GM21515 (cell line): ENCODE measurements around the gene ADAMTS6.

Experiments
- ATAC-seq: cut with Tn5 transposase; IDR thresholded peaks from one replicate; pipeline ENCODE4 v1.9.1; 2021; ENCODE audit not compliant: unreplicated experiment

Gene ADAMTS6

GRCh38 chr5:65111961-65112658 lies 369.6 kb downstream of the ADAMTS6 start:
- no peak for ATAC-seq

DNA sequence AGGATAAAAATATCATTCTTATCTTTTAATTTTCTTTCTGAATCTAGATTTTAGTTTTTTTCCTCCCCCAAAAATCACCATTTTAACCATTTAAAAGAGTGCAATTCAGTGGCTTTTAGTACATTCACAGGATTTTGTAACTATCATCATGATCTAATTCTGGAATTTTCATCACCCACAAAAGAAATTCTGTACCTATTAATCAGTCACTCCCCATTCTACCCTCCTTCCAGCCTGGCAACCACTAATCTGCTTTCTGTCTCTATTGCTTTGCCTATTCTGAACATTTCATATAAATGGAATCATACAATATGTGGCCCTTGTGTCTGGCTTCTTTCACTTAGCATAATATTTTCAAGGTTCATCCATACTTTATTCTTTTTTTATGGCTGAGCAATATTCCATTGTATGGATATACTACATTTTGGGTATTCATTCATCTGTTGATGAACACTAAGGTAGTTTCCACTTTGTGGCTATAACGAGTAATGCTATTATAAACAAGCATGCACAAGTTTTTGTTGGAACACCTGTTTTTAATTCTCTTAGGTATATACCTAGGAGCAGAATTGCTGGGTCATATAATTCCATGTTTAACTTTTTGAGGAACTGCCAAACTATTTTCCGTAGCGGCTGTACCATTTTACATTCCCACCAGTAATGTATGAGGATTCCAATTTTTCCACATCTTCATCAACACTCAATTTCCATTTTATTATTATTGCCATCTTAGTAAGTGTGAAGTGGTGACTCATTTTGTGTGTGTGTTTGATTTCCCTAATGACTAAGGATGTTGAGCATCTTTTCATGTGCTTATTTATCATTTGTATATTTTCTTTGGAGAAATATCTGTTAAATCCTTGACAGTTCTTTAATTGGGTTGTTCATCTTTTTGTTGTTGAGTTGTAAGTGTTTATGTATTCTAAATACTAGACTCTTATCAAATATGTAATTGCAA lies 372.7 kb downstream of the ADAMTS6 start:
- ATAC-seq: no peak

DNA sequence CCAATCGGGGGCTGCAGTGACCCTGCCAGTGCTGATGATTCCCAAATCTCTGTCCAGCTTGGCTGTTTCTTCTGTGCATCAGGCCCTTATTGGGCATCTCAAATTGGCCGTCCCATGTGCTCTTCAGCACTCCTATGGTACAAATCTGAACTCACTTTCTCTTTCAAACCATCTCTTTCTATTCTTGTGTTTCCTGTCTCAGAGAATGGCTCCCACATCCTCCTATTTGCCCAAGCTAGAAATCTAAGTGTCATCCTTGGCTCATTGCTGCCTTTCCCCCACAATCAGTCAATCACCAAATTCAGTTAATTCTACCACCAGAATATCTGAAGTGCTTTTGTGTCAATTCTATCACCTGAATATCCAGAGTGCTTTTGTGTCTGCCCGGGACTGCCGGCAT lies 376.4 kb downstream of the ADAMTS6 start:
- no peak for ATAC-seq

- ATAC-seq: no peak
Observed at GRCh38 chr5:65104831-65105230, 376.9 kb downstream of the ADAMTS6 start.

DNA sequence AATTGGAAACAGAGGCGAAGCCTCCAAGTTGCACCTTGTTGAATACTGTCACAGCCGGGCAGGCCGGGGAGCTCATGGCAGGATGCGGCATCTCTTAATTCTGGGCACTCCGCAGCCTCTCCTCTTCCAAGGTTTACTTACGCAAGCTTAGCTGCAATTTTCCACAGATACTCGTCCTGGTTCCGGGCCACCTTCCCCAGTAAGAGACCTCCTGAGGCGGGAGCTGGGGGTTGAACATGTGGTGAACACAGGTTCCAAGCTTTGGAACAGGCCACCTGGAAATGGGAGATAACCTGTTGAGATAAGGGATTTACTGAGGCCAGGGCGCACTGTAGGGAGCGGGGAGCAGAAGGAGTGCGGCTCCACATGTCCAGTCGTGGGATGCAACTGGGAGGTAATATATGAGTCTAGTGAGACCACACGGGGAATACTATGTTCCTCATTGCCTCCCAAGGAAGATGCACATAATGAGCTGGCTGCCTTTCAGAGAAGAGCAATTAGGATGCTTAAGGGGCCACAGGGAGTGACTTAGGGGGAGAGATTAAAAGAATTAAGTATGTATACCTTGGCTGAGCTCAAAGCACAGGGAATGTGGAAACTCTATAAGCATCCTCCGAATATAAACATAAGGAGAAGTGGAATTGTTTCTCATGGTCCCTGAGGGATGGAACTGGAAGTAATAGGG lies 377.8 kb downstream of the ADAMTS6 start:
- ATAC-seq: no peak

DNA sequence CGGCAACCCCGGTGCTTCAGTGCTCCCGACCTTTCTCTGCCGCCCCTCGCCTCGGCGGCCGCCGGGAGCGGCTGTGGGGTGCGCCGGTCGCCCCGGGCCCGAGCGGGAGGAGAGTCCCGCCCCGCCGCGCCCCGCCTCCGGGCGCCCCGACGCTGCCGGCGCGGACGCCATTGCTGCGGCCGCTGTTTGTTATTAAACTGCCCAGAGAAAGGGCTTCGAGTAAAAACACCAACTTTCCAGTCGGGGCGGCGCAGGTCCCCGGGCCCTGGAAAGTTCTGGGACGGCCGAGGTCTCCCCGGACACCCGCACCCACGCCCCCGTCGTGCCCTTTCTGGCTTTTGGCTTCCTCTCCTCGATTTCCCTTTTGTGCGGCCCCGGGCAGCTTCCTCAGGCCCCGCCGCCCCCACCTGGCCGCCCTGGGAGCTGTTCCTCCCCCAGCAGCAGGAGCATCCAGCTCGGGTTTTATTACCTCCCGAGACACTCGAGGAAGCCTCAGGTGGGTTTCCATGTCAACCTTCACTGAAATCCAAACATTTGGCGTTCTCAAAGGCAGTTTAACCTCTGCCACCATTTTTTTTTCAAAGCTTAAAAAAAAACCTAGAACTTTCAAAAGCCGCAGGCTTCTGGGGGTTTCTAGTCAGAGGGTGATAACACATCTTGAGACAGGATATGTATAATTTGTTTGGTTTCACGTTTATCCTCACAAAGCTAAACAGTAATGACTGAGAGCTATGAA lies 378.6 kb downstream of the ADAMTS6 start:
- ATAC-seq: peak; percentile 80

GRCh38 chr5:65102371-65102975 lies 379.2 kb downstream of the ADAMTS6 start:
- no peak for ATAC-seq

GRCh38 chr5:65101632-65102100 lies 380.1 kb downstream of the ADAMTS6 start:
- ATAC-seq: no peak

DNA sequence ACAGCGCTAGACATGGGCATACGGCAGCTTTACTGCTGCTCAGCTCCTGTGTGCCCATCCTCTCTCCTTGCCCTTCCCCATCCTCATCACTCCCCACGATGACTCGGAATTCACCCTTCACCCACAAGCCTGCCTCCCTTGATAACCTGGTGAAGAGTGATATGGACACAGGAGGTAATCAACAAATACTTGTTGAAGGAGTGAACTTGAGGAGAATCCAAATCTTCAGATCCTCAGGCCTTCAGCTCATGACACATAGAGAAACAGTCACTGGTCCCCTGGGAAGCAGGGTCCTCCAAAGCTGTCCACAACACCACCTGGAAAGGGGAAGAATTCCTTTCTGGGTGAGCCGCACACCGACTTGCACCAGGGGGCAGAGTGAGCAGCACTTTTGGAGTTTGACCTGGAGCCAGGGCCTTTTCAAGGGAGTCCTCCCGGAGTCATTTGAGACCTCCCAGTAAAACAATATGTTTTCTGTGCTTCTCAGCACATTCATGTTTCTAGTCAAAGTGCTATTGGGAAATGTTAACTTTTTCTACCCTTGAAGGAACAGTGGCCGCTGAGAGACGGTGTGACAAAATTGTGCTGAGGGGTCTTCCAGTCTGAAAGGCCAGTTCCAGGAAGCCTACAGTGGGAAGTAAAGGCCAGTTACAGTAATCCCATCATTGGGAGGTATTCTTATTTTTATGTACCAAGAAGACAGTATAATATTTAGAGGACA lies 380.6 kb downstream of the ADAMTS6 start:
- ATAC-seq: no peak
